Measurements from ENCODE around the gene MAL. TPM values are rescaled to one million over a fixed set of nuclear protein-coding genes. Genes with fewer than 3 reads are reported as not detected.
A peak's percentile ranks its signal among the peaks of the same experiment; 100 is the strongest.

The MAL gene
- total and polyA plus RNA-seq, 2 of the 13 experiments (the other 11 are each of a cell fraction or from before 2014, with no cell fraction given), result not detected

GRCh38 chr2:95056461-95057459 is 31.3 kb downstream of the MAL start (continued):
- TF ChIP-seq, protein P1, sequence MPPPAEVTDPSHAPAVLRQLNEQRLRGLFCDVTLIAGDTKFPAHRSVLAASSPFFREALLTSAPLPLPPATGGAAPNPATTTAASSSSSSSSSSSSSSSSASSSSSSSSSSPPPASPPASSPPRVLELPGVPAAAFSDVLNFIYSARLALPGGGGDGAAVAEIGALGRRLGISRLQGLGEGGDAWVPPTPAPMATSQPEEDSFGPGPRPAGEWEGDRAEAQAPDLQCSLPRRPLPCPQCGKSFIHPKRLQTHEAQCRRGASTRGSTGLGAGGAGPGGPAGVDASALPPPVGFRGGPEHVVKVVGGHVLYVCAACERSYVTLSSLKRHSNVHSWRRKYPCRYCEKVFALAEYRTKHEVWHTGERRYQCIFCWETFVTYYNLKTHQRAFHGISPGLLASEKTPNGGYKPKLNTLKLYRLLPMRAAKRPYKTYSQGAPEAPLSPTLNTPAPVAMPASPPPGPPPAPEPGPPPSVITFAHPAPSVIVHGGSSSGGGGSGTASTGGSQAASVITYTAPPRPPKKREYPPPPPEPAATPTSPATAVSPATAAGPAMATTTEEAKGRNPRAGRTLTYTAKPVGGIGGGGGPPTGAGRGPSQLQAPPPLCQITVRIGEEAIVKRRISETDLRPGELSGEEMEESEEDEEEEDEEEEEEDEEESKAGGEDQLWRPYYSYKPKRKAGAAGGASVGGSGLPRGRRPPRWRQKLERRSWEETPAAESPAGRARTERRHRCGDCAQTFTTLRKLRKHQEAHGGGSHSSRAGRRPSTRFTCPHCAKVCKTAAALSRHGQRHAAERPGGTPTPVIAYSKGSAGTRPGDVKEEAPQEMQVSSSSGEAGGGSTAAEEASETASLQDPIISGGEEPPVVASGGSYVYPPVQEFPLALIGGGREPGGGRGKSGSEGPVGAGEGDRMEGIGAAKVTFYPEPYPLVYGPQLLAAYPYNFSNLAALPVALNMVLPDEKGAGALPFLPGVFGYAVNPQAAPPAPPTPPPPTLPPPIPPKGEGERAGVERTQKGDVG (CRISPR knock-in tag; IDR thresholded peaks at IDR 0.05; ENCODE audit: borderline replicate concordance), result 0 out of 2 replicates have a peak, but pooled peaks have one; percentile 10
- TF ChIP-seq ZNF24 (IDR thresholded peaks at IDR 0.05), result no peak
- 0 out of 2 replicates have a peak, but pooled peaks have one; percentile 16 for TF ChIP-seq TAF1 (CRISPR knock-in tag; IDR thresholded peaks at IDR 0.05)
- TF ChIP-seq ARID3A (IDR thresholded peaks at IDR 0.05; ENCODE audit: low read depth, low read length), result no peak
- TF ChIP-seq ZNF256 (CRISPR knock-in tag; conservative IDR thresholded peaks at IDR 0.05), result no peak
- TF ChIP-seq ZFYVE20 (CRISPR knock-in tag; IDR thresholded peaks at IDR 0.05; ENCODE audit: borderline replicate concordance, low read depth), result 0 out of 2 replicates have a peak, but pooled peaks have one; percentile 28
- TF ChIP-seq HMGXB3 (CRISPR knock-in tag; IDR thresholded peaks at IDR 0.05; ENCODE audit: borderline replicate concordance), result no peak
- 0 out of 2 replicates have a peak, but pooled peaks have one; percentile 28 for TF ChIP-seq ZSCAN21 (CRISPR knock-in tag; IDR thresholded peaks at IDR 0.05; ENCODE audit: borderline replicate concordance)
- no peak for TF ChIP-seq RORA (CRISPR knock-in tag; IDR thresholded peaks at IDR 0.05)
- peak; percentile 69 for TF ChIP-seq ZFY (CRISPR knock-in tag; IDR thresholded peaks at IDR 0.05)
- 0 out of 2 replicates have a peak, but pooled peaks have one; percentile 39 for TF ChIP-seq ZBTB37 (CRISPR knock-in tag; IDR thresholded peaks at IDR 0.05)
- peak; percentile 39 for TF ChIP-seq TEAD3 (CRISPR knock-in tag; optimal IDR thresholded peaks at IDR 0.05; ENCODE audit: borderline replicate concordance)
- no peak for TF ChIP-seq KDM4B (CRISPR knock-in tag; IDR thresholded peaks at IDR 0.05)
- TF ChIP-seq ZNF749 (CRISPR knock-in tag; IDR thresholded peaks at IDR 0.05; ENCODE audit: borderline replicate concordance), result no peak
- TF ChIP-seq TERF1 (CRISPR knock-in tag; IDR thresholded peaks at IDR 0.05), result no peak

Data from HepG2 (cell line).